ENCODE measurements around the gene CAPS2. TPM values are rescaled to one million over a fixed set of nuclear protein-coding genes. Genes with fewer than 3 reads are reported as not detected.

Gene CAPS2
- total and polyA plus RNA-seq, 10 of the 15 experiments (the other 5 are each of a cell fraction or from before 2014, with no cell fraction given): 2.0 to 6.4 (median 4.2) TPM

DNA sequence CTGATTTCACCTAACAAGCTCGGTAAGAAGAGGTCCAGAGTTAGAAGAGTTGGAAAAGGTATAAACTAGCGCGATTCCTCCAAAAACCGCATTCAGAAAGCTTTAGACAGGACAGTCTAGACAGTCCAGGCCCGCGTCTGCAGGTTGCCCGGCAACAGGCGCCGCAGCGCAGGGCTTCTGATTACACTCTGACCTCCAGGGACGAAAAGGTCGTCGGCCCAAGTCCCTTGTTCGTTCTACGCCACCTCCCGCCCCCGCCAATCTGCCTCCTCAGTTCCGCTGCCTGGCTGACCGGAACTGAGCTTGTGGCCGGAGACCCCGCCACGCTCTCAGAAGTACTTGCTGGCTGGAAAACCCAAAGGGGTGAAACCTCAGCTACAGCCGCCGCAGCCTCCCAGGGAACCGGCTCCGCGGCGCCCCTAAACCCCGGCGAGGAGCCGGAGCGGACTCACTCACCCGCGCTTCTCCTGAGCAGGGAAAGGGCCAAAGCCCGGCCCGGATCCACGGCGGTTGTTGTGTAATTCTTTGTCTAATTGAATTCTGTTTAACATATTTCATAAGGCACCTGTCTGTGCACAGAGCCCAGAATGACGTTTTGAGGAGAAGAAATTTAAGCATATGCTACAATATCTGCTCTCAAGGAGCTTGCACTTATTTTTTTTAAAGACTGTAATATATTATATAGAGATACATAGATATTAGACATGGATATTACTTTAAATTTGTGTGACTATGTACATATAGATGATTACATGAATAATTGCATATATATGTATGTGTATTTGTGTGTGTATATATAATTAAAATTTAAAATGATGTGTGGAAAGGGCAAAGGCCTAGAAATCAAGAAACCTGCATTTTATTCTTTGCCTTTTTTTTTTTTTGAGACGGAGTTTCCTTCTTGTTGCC, at the start of gene CAPS2 (continued):
- TF ChIP-seq, protein P1, sequence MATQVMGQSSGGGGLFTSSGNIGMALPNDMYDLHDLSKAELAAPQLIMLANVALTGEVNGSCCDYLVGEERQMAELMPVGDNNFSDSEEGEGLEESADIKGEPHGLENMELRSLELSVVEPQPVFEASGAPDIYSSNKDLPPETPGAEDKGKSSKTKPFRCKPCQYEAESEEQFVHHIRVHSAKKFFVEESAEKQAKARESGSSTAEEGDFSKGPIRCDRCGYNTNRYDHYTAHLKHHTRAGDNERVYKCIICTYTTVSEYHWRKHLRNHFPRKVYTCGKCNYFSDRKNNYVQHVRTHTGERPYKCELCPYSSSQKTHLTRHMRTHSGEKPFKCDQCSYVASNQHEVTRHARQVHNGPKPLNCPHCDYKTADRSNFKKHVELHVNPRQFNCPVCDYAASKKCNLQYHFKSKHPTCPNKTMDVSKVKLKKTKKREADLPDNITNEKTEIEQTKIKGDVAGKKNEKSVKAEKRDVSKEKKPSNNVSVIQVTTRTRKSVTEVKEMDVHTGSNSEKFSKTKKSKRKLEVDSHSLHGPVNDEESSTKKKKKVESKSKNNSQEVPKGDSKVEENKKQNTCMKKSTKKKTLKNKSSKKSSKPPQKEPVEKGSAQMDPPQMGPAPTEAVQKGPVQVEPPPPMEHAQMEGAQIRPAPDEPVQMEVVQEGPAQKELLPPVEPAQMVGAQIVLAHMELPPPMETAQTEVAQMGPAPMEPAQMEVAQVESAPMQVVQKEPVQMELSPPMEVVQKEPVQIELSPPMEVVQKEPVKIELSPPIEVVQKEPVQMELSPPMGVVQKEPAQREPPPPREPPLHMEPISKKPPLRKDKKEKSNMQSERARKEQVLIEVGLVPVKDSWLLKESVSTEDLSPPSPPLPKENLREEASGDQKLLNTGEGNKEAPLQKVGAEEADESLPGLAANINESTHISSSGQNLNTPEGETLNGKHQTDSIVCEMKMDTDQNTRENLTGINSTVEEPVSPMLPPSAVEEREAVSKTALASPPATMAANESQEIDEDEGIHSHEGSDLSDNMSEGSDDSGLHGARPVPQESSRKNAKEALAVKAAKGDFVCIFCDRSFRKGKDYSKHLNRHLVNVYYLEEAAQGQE (IDR thresholded peaks at IDR 0.05; ENCODE audit: low read depth, low read length): no peak
- TF ChIP-seq SMAD5 (IDR thresholded peaks at IDR 0.05; ENCODE audit: low read depth): no peak
- no peak for TF ChIP-seq KAT2A (conservative IDR thresholded peaks at IDR 0.05; ENCODE audit: control insufficient read depth, low read depth, low read length)
- peak; percentile 53; the same call in 1 of the 2 replicates for TF ChIP-seq BMI1 (IDR thresholded peaks at IDR 0.05; ENCODE audit: borderline replicate concordance)
- TF ChIP-seq IKZF1 (conservative IDR thresholded peaks at IDR 0.05): peak; percentile 83
- TF ChIP-seq, protein P2, sequence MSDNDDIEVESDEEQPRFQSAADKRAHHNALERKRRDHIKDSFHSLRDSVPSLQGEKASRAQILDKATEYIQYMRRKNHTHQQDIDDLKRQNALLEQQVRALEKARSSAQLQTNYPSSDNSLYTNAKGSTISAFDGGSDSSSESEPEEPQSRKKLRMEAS (IDR thresholded peaks at IDR 0.05; ENCODE audit: low read depth, low read length): peak; percentile 41; the same call in 1 of the 2 replicates
- TF ChIP-seq, protein P3, sequence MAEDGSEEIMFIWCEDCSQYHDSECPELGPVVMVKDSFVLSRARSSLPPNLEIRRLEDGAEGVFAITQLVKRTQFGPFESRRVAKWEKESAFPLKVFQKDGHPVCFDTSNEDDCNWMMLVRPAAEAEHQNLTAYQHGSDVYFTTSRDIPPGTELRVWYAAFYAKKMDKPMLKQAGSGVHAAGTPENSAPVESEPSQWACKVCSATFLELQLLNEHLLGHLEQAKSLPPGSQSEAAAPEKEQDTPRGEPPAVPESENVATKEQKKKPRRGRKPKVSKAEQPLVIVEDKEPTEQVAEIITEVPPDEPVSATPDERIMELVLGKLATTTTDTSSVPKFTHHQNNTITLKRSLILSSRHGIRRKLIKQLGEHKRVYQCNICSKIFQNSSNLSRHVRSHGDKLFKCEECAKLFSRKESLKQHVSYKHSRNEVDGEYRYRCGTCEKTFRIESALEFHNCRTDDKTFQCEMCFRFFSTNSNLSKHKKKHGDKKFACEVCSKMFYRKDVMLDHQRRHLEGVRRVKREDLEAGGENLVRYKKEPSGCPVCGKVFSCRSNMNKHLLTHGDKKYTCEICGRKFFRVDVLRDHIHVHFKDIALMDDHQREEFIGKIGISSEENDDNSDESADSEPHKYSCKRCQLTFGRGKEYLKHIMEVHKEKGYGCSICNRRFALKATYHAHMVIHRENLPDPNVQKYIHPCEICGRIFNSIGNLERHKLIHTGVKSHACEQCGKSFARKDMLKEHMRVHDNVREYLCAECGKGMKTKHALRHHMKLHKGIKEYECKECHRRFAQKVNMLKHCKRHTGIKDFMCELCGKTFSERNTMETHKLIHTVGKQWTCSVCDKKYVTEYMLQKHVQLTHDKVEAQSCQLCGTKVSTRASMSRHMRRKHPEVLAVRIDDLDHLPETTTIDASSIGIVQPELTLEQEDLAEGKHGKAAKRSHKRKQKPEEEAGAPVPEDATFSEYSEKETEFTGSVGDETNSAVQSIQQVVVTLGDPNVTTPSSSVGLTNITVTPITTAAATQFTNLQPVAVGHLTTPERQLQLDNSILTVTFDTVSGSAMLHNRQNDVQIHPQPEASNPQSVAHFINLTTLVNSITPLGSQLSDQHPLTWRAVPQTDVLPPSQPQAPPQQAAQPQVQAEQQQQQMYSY (CRISPR knock-in tag; IDR thresholded peaks at IDR 0.05): no peak
- TF ChIP-seq CHD1 (IDR thresholded peaks at IDR 0.05; ENCODE audit: low read depth, low read length): no peak
- TF ChIP-seq SMARCA5 (IDR thresholded peaks at IDR 0.05): no peak
- no peak for TF ChIP-seq FOXK2 (IDR thresholded peaks at IDR 0.05)
- no peak for TF ChIP-seq POLR2A (IDR thresholded peaks at IDR 0.05; ENCODE audit: low read depth, low read length)
- TF ChIP-seq ZNF622 (IDR thresholded peaks at IDR 0.05): no peak
- TF ChIP-seq, protein P4, sequence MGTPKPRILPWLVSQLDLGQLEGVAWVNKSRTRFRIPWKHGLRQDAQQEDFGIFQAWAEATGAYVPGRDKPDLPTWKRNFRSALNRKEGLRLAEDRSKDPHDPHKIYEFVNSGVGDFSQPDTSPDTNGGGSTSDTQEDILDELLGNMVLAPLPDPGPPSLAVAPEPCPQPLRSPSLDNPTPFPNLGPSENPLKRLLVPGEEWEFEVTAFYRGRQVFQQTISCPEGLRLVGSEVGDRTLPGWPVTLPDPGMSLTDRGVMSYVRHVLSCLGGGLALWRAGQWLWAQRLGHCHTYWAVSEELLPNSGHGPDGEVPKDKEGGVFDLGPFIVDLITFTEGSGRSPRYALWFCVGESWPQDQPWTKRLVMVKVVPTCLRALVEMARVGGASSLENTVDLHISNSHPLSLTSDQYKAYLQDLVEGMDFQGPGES (IDR thresholded peaks at IDR 0.05): no peak
- TF ChIP-seq EZH2 (IDR thresholded peaks at IDR 0.05; ENCODE audit: borderline replicate concordance, control insufficient read depth, low read depth, low read length): no peak
- 0 out of 2 replicates have a peak, but pooled peaks have one; percentile 20 for TF ChIP-seq JUND (IDR thresholded peaks at IDR 0.05; ENCODE audit: low read depth, low read length)
- no peak for TF ChIP-seq ZNF24 (IDR thresholded peaks at IDR 0.05)
- TF ChIP-seq PAX5 (IDR thresholded peaks at IDR 0.05; ENCODE audit: borderline replicate concordance, low read depth, low read length): peak; percentile 68; the same call in 1 of the 2 replicates
- TF ChIP-seq TAF1 (IDR thresholded peaks at IDR 0.05; ENCODE audit: borderline replicate concordance, low read depth, low read length): no peak
- TF ChIP-seq SREBF2 (IDR thresholded peaks at IDR 0.05; ENCODE audit: low read length): no peak
- TF ChIP-seq, protein P5, sequence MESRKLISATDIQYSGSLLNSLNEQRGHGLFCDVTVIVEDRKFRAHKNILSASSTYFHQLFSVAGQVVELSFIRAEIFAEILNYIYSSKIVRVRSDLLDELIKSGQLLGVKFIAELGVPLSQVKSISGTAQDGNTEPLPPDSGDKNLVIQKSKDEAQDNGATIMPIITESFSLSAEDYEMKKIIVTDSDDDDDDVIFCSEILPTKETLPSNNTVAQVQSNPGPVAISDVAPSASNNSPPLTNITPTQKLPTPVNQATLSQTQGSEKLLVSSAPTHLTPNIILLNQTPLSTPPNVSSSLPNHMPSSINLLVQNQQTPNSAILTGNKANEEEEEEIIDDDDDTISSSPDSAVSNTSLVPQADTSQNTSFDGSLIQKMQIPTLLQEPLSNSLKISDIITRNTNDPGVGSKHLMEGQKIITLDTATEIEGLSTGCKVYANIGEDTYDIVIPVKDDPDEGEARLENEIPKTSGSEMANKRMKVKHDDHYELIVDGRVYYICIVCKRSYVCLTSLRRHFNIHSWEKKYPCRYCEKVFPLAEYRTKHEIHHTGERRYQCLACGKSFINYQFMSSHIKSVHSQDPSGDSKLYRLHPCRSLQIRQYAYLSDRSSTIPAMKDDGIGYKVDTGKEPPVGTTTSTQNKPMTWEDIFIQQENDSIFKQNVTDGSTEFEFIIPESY (IDR thresholded peaks at IDR 0.05): no peak
